Psoas muscle (tissue), 8 donors: ENCODE results near the gene BRME1. TPM values are rescaled to one million over a fixed set of nuclear protein-coding genes. Genes with fewer than 3 reads are reported as not detected.

Source experiments
- ATAC-seq, 4 donors: fragments of 200-7000 bp; cut with Tn5 transposase; one replicate each; pipeline ENCODE4 v1.9.1; 2020; ENCODE audit warnings: moderate library complexity in 3 of 4, mild to moderate bottlenecking in 2 of 4
- DNase-seq, 2 donors: peaks; one replicate each; pipeline ENCODE4 v3.0.0-alpha.2; 2020
- H3K27ac ChIP-seq: fragments of 200-600 bp; one replicate; pipeline ENCODE4 v1.8.0; 2022
- H3K27me3 ChIP-seq, 3 donors: fragments of 200-600 bp in 1 of 3; one replicate each; pipeline versions ENCODE4 v1.6.1 to v1.8.0; 2013 to 2022; ENCODE audit warnings: low read length in 2 of 3, mild to moderate bottlenecking in 2 of 3, moderate library complexity in 1 of 3; ENCODE audit not compliant: insufficient read depth in 3 of 3
- H3K36me3 ChIP-seq, 2 donors: fragments of 200-600 bp in 1 of 2; one replicate each; pipeline versions ENCODE4 v1.6.1 to v1.8.0; 2013 to 2022; ENCODE audit warnings: low read depth in 1 of 2, mild to moderate bottlenecking in 1 of 2, moderate library complexity in 1 of 2; ENCODE audit not compliant: insufficient read depth in 1 of 2
- H3K4me1 ChIP-seq: fragments of 200-600 bp; one replicate; pipeline ENCODE4 v1.8.0; 2022
- H3K4me3 ChIP-seq: fragments of 200-600 bp; one replicate; pipeline ENCODE4 v1.8.0; 2022; ENCODE audit warnings: mild to moderate bottlenecking
- H3K9me3 ChIP-seq: fragments of 200-600 bp; one replicate; pipeline ENCODE4 v1.8.0; 2022
- CTCF ChIP-seq: fragments of 200-600 bp; IDR thresholded peaks from one replicate; pipeline ENCODE4 v1.8.0; 2022; ENCODE audit warnings: antibody characterized with exemption
- WGBS, 3 donors: extraction: QIAGEN DNeasy Blood & Tissue Kit; methylation state at CpG; one replicate each; pipeline versions ENCODE4 v1.1.6 to v1.1.7; 2013; 5-methylcytosine and 5-hydroxymethylcytosine counted together
- intact Hi-C, 2 donors: fragments of 100-400 bp; cut with DNase I; formaldehyde crosslinking; loops; one replicate each; pipeline versions ENCODE4 v1.11.0 to v1.14.2; 2022
- polyA plus RNA-seq, 3 donors: library from polyadenylated mRNA; stranded (reverse); fragments of 200-250 nt; gene quantifications; one replicate each; pipeline ENCODE4 v1.2.3, GENCODE V29; 2013
- total RNA-seq, 4 donors: library from RNA; stranded (reverse); fragmentation: NEBNext Ultra II Directional in 2 of 4; extraction: Animal tissue kit (Norgen Biotek cat#: 25700) in 2 of 4; gene quantifications; one replicate each; pipeline versions ENCODE4 v1.2.1 to v1.2.4, GENCODE V29; 2021 to 2023
- donor health status: healthy with polysubstance abuse.
- donor health status: DM: no; HTN: no; CAD: no; lungs with moderate emphysema.
- donor health status: Bipolar disorder and iron deficiency.
- donor health status: healthy.
- donor health status: DM: yes; HTN: yes; CAD: no.
- donor health status: DM: no; HTN: no; CAD: no.
- donor health status: DM: no; HTN: no; CAD: no.
- donor health status: DM: yes; HTN: yes; CAD: no.

The BRME1 gene
- total and polyA plus RNA-seq, 7 donors: 0.27 to 2.5 (median 1.1) TPM

DNA sequence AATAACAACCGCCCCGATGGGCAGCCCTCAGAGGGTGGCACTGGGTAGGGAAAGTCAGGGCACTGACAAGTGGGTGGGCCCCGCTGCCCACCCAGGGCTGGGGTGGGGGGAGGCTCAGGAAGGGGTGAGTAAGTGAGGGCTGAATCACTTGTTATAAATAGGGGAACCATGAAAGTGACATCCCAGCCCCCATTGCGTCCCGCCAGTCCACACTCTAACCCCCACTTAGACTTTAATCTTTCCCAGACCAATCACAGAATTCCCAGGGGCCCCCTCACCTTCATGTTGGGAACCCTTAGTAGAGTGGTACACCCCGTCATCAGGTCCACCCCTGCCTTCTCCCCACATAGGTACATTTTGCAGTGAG lies 66.0 kb downstream of the BRME1 start:
- H3K4me3 ChIP-seq: peak overlapping the region; percentile 99
- WGBS, 3 donors: 2 to 6% (median 2%) methylated on average over 6 of the region's 6 CpGs
- intact Hi-C loops: loop anchor here in 1 of 2 donors (5.0 kb wide), 1 partner anchor 688 kb away; the partner anchor contains the start of genes IER2 and STX10

GRCh38 chr19:13839130-13839937 lies 66.6 kb downstream of the BRME1 start:
- peak; percentile 56 to 68 (median 60) for ATAC-seq
- intact Hi-C loops: no loop called here
- no peaks in the 10 kb centered on the region for H3K27me3 ChIP-seq
- H3K4me1 ChIP-seq: peaks cover 51% of the 10 kb centered on the region
- peak overlapping the region; percentile 100 for H3K27ac ChIP-seq
- H3K36me3 ChIP-seq: peaks cover 0 to 43% of the 10 kb centered on the region in 2 donors
- no peaks in the 10 kb centered on the region for H3K9me3 ChIP-seq
- peak overlapping the region; percentile 99 for H3K4me3 ChIP-seq
- WGBS, 3 donors: 0 to 1% (median 1%) methylated on average over 26 to 36 of the region's 36 CpGs
- peak; percentile 7 for TF ChIP-seq CTCF
- DNase-seq: peak; percentile 93 to 96

More for the DNA sequence above, 66.0 kb downstream of the BRME1 start:
- Histone ChIP-seq H3K27ac (peak overlapping the region; percentile 100), H3K36me3 (peaks cover 0 to 37% of the 10 kb centered on the region in 2 donors), H3K9me3 (no peaks in the 10 kb centered on the region), H3K27me3 (no peaks in the 10 kb centered on the region), H3K4me1 (peaks cover 45% of the 10 kb centered on the region)
- no peak for TF ChIP-seq CTCF
- no peak for DNase-seq
- peak; percentile 48 to 67 (median 54) for ATAC-seq

GRCh38 chr19:13838435-13839129 lies 67.3 kb downstream of the BRME1 start:
- H3K4me1 ChIP-seq: peaks cover 49% of the 10 kb centered on the region
- H3K27me3 ChIP-seq: no peaks in the 10 kb centered on the region
- H3K36me3 ChIP-seq: peaks cover 0 to 47% of the 10 kb centered on the region in 2 donors
- DNase-seq (no peak), ATAC-seq (no peak)
- H3K4me3 ChIP-seq: peak overlapping the region; percentile 99
- TF ChIP-seq CTCF: no peak
- no peaks in the 10 kb centered on the region for H3K9me3 ChIP-seq
- intact Hi-C loops: no loop called here
- 27 to 30% (median 28%) methylated on average over 18 of the region's 18 CpGs for WGBS, 3 donors
- H3K27ac ChIP-seq: peak overlapping the region; percentile 100

DNA sequence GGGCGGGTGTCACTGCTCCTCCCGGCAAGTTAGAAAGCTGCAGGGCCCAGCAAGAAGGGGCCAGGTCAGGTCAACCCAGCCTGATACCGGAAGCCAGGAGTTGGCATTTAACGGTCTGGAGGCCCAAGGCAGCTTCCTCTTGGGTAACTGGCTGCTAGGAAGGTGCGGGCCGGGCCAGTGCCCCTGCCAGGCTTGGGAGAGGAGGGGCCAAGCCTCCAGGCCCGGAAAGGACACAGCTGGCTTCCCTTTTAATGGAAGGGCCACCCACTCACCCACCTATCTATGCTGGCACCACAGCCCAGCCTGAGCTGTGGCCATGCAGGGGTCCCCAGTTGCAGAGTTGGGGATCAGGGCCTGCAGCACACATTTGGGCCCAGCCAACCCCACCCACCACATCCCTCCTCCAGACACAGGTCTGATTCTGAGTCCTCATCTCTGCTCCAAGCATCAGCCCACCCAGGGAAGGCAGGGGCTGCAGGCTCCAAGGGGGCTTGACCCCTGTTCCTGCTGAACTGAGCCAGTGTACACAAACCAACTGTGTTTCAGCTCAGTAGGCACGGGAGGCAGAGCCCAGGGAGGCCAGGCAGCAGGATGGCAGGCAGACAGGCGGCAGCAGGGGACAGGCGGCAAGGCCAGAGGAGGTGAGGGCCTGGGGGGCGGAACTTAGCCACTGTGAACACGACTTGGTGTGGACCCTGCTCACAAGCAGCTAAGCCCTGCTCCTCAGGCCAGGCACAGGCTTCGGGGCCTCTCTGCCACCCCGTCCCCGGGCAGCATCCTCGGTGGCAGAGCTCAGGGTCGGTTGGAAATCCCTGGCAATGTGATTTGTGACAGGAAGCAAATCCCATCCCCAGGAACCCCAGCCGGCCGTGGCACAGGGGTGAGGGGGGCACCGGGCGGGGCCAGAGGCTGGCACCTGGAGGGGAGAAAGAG lies 69.9 kb downstream of the BRME1 start:
- Histone ChIP-seq H3K36me3 (peaks cover 0 to 47% of the 10 kb centered on the region in 2 donors), H3K4me3 (peak overlapping the region; percentile 99), H3K4me1 (peaks cover 44% of the 10 kb centered on the region), H3K9me3 (no peaks in the 10 kb centered on the region), H3K27ac (peak overlapping the region; percentile 100), H3K27me3 (no peaks in the 10 kb centered on the region)
- no peak for TF ChIP-seq CTCF
- WGBS, 3 donors: 24 to 26% (median 25%) methylated on average over 21 of the region's 21 CpGs
- intact Hi-C loops: no loop called here
- DNase-seq (peak; percentile 65 to 81), ATAC-seq (peak in 1 of 4 donors; percentile 9)
